ENCODE results near the gene IGF1R. TPM values are rescaled to one million over a fixed set of nuclear protein-coding genes. Genes with fewer than 3 reads are reported as not detected.

The IGF1R gene
- total and polyA plus RNA-seq, 2 of the 8 experiments (the other 6 are each of a cell fraction or from before 2014, with no cell fraction given) = 32.9 to 109 TPM

DNA sequence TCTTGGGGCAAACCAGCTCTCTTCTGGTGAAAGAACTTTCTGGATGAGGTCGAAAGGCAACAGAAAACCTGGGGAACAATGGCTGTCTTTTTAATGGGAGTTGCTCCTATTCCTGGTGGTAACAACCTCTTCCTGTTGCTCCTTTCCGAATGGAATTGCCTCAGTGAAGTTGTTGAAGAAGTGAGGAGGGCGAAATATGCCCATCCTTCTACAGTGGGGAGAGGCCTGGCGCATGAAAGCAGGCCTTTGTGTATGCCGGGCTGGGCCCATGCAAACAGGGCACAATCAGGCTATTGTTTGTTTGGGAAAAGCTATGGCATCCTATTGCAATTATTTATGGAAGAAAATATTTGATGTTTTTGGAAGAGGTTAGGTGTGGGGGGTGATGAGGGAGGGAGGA lies 166.9 kb downstream of the IGF1R start:
- Histone ChIP-seq H2BK12ac (ENCODE audit: low read depth, low read length) (no peak overlapping the region), H3K23me2 (ENCODE audit: low read depth, low read length) (peaks cover 2% of the 10 kb centered on the region; the same call in 1 of the 2 replicates), H3K36me3 (ENCODE audit: control insufficient read depth in 2 of 4, insufficient read depth in 4 of 4, low read length in 3 of 4) (no peaks in the 10 kb centered on the region), H2BK5ac (ENCODE audit: low read depth, low read length) (no peak overlapping the region), H3K18ac (ENCODE audit: extremely low read depth, low read length) (no peak overlapping the region), H3K56ac (replicated peaks; ENCODE audit: insufficient read length, low read depth, low read length) (no peak overlapping the region), H3K4me2 (ENCODE audit: insufficient read depth in 1 of 2, low read depth in 2 of 2, low read length in 2 of 2) (no peak overlapping the region), H3K14ac (ENCODE audit: insufficient read length) (no peak overlapping the region), H3K79me2 (ENCODE audit: control insufficient read depth in 1 of 2, insufficient read depth in 2 of 2, low read length in 2 of 2) (peaks cover 0 to 88% of the 10 kb centered on the region in 2 experiments; a peak in 3 of 4 replicates), H3K4ac (replicated peaks; ENCODE audit: insufficient read length, low read depth, low read length) (no peak overlapping the region), H3K23ac (ENCODE audit: insufficient read length) (no peak overlapping the region), H2AK5ac (ENCODE audit: low read depth, low read length) (no peak overlapping the region), H4K91ac (replicated peaks; ENCODE audit: insufficient read length, low read length) (no peak overlapping the region), H2BK15ac (ENCODE audit: low read length) (no peak overlapping the region), H3K27ac (ENCODE audit: low read depth, low read length) (no peak overlapping the region), H3K9ac (replicated peaks in 1 of 4; ENCODE audit: extremely low read depth in 1 of 4, low read depth in 3 of 4, low read length in 3 of 4) (no peak overlapping the region), H2BK20ac (ENCODE audit: low read length) (0 out of 2 replicates have a peak overlapping the region, but pooled peaks have one; percentile 36), H4K8ac (ENCODE audit: extremely low read depth, insufficient read depth, low read length) (no peak overlapping the region), H2BK120ac (replicated peaks; ENCODE audit: low read depth, low read length) (no peak overlapping the region), H3K4me1 (replicated peaks in 1 of 4; ENCODE audit: control insufficient read depth in 3 of 4, insufficient read depth in 4 of 4, low read length in 3 of 4) (peaks cover 4 to 26% (median 8%) of the 10 kb centered on the region in 4 experiments; a peak in 6 of 7 replicates), H3K27me3 (replicated peaks in 1 of 4; ENCODE audit: control insufficient read depth in 3 of 4, extremely low read depth in 1 of 4, insufficient read depth in 3 of 4, low read length in 3 of 4) (no peaks in the 10 kb centered on the region), H3K9me3 (ENCODE audit: insufficient read depth in 2 of 2, low read depth in 1 of 2, low read length in 1 of 2) (no peaks in the 10 kb centered on the region), H4K5ac (ENCODE audit: insufficient read length, low read depth, low read length) (no peak overlapping the region), H2AFZ (ENCODE audit: low read length) (no peak overlapping the region), H4K20me1 (replicated peaks in 1 of 2; ENCODE audit: control insufficient read depth in 1 of 2, insufficient read depth in 2 of 2, low read length in 2 of 2) (peaks cover 1 to 7% of the 10 kb centered on the region in 2 experiments), H3K4me3 (ENCODE audit: extremely low read depth in 1 of 4, insufficient read depth in 2 of 4, low read depth in 3 of 4, low read length in 4 of 4) (no peak overlapping the region), H3K79me1 (ENCODE audit: low read depth, low read length) (peaks cover 22% of the 10 kb centered on the region)
- DNase-seq (ENCODE audit: low read depth in 1 of 2, low spot score in 2 of 2) = no peak
- no peak for FAIRE-seq
- WGBS, 2 experiments (ENCODE audit: extremely low coverage in 1 of 2, insufficient coverage in 1 of 2, insufficient read length in 1 of 2, insufficient replicate concordance in 2 of 2, low coverage in 1 of 2, low lambda C conversion rate in 2 of 2, missing lambda C conversion rate in 1 of 2) = 87% methylated on average over 5 of the region's 5 CpGs; no CpG with 5 or more reads in 1 of the 2 experiments
- ChIA-PET CTCF (ENCODE audit: partially characterized antibody) (interaction anchor here (1.0 to 3.1 kb wide), 6 partner anchors 8 to 67 kb away, joined by 3 to 16 read pairs (median 5); no protein-coding TSS in a partner anchor), POLR2A (ENCODE audit: partially characterized antibody) (interaction anchor here (1.3 kb wide), 1 partner anchor 24 kb away, joined by 3 read pairs; no protein-coding TSS in a partner anchor)
- no peak for TF ChIP-seq POLR2A (IDR thresholded peaks at IDR 0.05; ENCODE audit: control extremely low read depth in 1 of 2, low read depth in 2 of 2, low read length in 2 of 2)
